Lung (tissue), 12 donors: Measurements from ENCODE around the gene WNT7B. TPM values are rescaled to one million over a fixed set of nuclear protein-coding genes. Genes with fewer than 3 reads are reported as not detected.

ENCODE experiments used
- ATAC-seq: fragments of 200-7000 bp; cut with Tn5 transposase; one replicate; pipeline ENCODE4 v1.9.1; 2020; ENCODE audit warnings: moderate number of reproducible peaks; ENCODE audit not compliant: insufficient read depth, low FRiP score
- DNase-seq, 3 donors: peaks; one replicate each; pipeline ENCODE4 v3.0.0-alpha.2; 2013 to 2017
- H3K27ac ChIP-seq, 2 donors: one replicate each; pipeline ENCODE4 v1.5.1; 2013; ENCODE audit warnings: mild to moderate bottlenecking in 2 of 2, moderate library complexity in 2 of 2, control low read depth in 1 of 2, inconsistent platforms in 1 of 2, low read depth in 1 of 2, low read length in 1 of 2
- H3K27me3 ChIP-seq, 3 donors: one replicate each; pipeline ENCODE4 v1.5.1; 2013; ENCODE audit warnings: low read length in 2 of 3; ENCODE audit not compliant: control insufficient read depth in 3 of 3, insufficient read depth in 3 of 3
- H3K36me3 ChIP-seq, 4 donors: one replicate each; pipeline ENCODE4 v1.5.1; 2013; ENCODE audit warnings: low read length in 4 of 4, mild to moderate bottlenecking in 1 of 4, moderate library complexity in 1 of 4; ENCODE audit not compliant: control insufficient read depth in 4 of 4, insufficient read depth in 4 of 4
- H3K4me1 ChIP-seq, 5 donors: one replicate each; pipeline ENCODE4 v1.5.1; 2013; ENCODE audit warnings: low read length in 5 of 5, mild to moderate bottlenecking in 2 of 5, moderate library complexity in 1 of 5; ENCODE audit not compliant: control insufficient read depth in 5 of 5, insufficient read depth in 5 of 5
- H3K4me3 ChIP-seq: one replicate; pipeline ENCODE4 v1.5.1; 2013; ENCODE audit warnings: mild to moderate bottlenecking, control low read depth, moderate library complexity
- H3K9ac ChIP-seq, 2 donors: one replicate each; pipeline ENCODE4 v1.5.1; 2013; ENCODE audit warnings: low read length in 2 of 2, control low read depth in 1 of 2; ENCODE audit not compliant: insufficient read depth in 1 of 2
- H3K9me3 ChIP-seq, 4 donors: one replicate each; pipeline ENCODE4 v1.5.1; 2013; ENCODE audit warnings: low read length in 3 of 4, mild to moderate bottlenecking in 1 of 4, moderate library complexity in 1 of 4; ENCODE audit not compliant: control insufficient read depth in 4 of 4, insufficient read depth in 3 of 4
- WGBS, 2 donors: extraction: QIAGEN DNeasy Blood & Tissue Kit; methylation state at CpG; one replicate each; pipeline ENCODE4 v1.1.7; 2013; 5-methylcytosine and 5-hydroxymethylcytosine counted together
- polyA plus RNA-seq, 2 donors: library from polyadenylated mRNA; stranded (reverse); fragments of 200-250 nt; gene quantifications; one replicate each; pipeline ENCODE4 v1.2.1, GENCODE V29; 2013
- total RNA-seq, 2 donors: library from RNA; depleted of rRNA in 1 of 2; stranded (reverse); fragments of >200 nt in 1 of 2; gene quantifications; one replicate each; pipeline ENCODE4 v1.2.1, GENCODE V29; 2014 to 2021
- TF ChIP-seq, protein P1 (sequence below): IDR thresholded peaks from 2 replicates; pipeline ENCODE4 v1.5.1; 2012; ENCODE audit warnings: mild to moderate bottlenecking; ENCODE audit errors: control extremely low read depth, extremely low read depth
- donor health status: control.
- donor health status: control.
- donor health status: Bipolar disorder and iron deficiency.
- donor health status: healthy.
- donor health status: DM: yes; HTN: yes; CAD: no.

Gene WNT7B
- total and polyA plus RNA-seq, 4 donors, result 3.5 to 12.5 (median 6.5) TPM

- peak overlapping the region in 1 of 2 donors; percentile 61 for H3K27ac ChIP-seq
- H3K9ac ChIP-seq, result no peak overlapping the region
- 63 to 71% methylated on average over 5 of the region's 5 CpGs for WGBS, 2 donors
- H3K4me1 ChIP-seq, result peaks cover 0 to 20% (median 4%) of the 10 kb centered on the region in 5 donors
- no peak for DNase-seq
- H3K4me3 ChIP-seq, result no peak overlapping the region
- no peaks in the 10 kb centered on the region for H3K36me3 ChIP-seq
- H3K27me3 ChIP-seq, result peaks cover 0 to 3% (median 0%) of the 10 kb centered on the region in 3 donors
- H3K9me3 ChIP-seq, result no peaks in the 10 kb centered on the region
- no peak for ATAC-seq
- TF ChIP-seq, protein P1, sequence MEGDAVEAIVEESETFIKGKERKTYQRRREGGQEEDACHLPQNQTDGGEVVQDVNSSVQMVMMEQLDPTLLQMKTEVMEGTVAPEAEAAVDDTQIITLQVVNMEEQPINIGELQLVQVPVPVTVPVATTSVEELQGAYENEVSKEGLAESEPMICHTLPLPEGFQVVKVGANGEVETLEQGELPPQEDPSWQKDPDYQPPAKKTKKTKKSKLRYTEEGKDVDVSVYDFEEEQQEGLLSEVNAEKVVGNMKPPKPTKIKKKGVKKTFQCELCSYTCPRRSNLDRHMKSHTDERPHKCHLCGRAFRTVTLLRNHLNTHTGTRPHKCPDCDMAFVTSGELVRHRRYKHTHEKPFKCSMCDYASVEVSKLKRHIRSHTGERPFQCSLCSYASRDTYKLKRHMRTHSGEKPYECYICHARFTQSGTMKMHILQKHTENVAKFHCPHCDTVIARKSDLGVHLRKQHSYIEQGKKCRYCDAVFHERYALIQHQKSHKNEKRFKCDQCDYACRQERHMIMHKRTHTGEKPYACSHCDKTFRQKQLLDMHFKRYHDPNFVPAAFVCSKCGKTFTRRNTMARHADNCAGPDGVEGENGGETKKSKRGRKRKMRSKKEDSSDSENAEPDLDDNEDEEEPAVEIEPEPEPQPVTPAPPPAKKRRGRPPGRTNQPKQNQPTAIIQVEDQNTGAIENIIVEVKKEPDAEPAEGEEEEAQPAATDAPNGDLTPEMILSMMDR, result no peak
These were observed 79.9 kb downstream of the WNT7B start for GRCh38 chr22:45896964-45897538.

DNA sequence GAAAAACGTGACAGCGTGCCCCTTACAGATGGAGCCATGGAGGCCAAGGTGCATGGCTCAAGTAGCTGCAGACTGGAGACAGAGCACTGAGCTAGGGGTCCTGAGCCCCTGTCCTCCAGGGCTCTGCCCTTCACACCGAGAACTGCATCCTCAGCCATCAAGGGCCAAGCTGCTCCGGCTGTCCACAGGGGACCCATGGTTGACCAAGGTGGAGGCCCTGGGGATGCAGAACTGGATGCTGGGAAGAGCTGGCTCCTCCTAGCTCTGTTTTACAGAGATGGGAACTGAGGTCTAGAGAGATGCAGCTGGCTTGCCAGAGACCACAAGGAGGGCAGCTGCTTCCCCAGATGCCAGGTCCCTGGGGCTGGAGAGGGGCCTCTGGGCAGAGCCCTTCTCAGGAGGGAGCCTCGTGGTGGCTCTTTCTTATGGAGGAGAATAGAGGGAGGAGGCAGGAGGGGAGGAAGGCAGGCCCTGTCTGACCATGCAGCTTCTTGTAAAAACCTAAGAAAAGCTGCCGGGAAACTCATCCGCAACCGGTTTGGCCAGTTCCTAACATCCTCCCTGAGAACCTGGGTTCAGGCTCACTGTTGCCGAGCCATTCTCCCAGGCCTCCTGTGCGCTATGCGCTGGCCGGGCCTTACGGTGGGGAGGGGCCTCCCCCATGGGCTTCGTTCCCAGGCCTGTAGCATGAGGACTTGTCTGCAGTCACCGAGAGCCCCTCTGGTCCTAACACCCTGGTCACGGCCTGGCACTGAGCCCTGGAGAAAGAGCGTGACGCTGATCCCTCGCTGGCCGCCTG lies 80.6 kb downstream of the WNT7B start:
- WGBS, 2 donors, result 55 to 72% methylated on average over 20 of the region's 20 CpGs
- H3K27ac ChIP-seq, result peak overlapping the region in 1 of 2 donors; percentile 61
- peaks cover 0 to 3% (median 0%) of the 10 kb centered on the region in 3 donors for H3K27me3 ChIP-seq
- DNase-seq, result peak; percentile 89 to 92 (median 91)
- H3K36me3 ChIP-seq, result no peaks in the 10 kb centered on the region
- TF ChIP-seq, protein P1, result no peak
- H3K4me3 ChIP-seq, result no peak overlapping the region
- no peaks in the 10 kb centered on the region for H3K9me3 ChIP-seq
- H3K4me1 ChIP-seq, result peaks cover 0 to 20% (median 4%) of the 10 kb centered on the region in 5 donors
- ATAC-seq, result no peak
- H3K9ac ChIP-seq, result no peak overlapping the region

GRCh38 chr22:45895436-45896152 lies 81.4 kb downstream of the WNT7B start:
- peak in 1 of 3 donors; percentile 9 for DNase-seq
- WGBS, 2 donors, result 91 to 97% methylated on average over 17 of the region's 17 CpGs
- peaks cover 0 to 20% (median 4%) of the 10 kb centered on the region in 5 donors for H3K4me1 ChIP-seq

More at GRCh38 chr22:45895436-45896152, 81.4 kb downstream of the WNT7B start:
- ATAC-seq, result no peak
- Histone ChIP-seq H3K9me3 (no peaks in the 10 kb centered on the region), H3K36me3 (no peaks in the 10 kb centered on the region), H3K27me3 (peaks cover 0 to 2% (median 0%) of the 10 kb centered on the region in 3 donors), H3K9ac (no peak overlapping the region), H3K27ac (no peak overlapping the region), H3K4me3 (no peak overlapping the region)
- TF ChIP-seq, protein P1, result no peak
